Activated CD8-positive, alpha-beta memory T cell treated with anti-CD3 and anti-CD28 coated beads for 1 hour (primary cell): ENCODE measurements around the gene HEATR5A.
"Not testable (repeated sequence)": the region's sequence is repeated elsewhere in the genome, so short reads cannot be mapped to it uniquely, and the experiment has no call there.

Source experiments
- DNase-seq, 2 donors: peaks; one replicate each; pipeline ENCODE4 v3.0.0-alpha.2; 2020; ENCODE audit warnings: low read depth in 1 of 2; ENCODE audit errors: extremely low read depth in 1 of 2

HEATR5A gene

DNA sequence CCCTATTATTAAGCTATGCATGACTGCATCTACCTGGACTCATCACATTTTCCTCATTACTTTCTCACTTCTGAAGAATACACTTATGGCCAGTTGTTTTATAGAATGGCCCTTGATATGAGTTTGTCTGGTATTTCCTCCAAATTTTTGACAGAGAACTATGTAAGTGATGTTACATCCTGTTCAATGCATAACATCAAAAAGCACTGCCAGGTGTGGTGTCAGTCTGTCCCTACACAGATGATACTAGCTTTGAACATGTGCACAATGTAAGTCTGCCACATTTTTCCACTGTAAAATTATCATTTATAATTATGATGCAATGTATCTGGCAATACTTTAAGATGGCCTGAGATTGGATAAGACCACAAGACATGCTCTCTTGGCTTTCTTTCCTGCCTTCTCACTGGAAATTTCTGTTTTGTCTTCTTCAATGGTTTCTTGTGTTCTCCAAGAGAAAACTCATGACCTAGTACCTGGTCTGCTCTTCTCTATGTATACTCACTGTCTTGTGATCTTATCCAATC lies 28.3 kb downstream of the HEATR5A start:
- DNase-seq, result no peak

DNA sequence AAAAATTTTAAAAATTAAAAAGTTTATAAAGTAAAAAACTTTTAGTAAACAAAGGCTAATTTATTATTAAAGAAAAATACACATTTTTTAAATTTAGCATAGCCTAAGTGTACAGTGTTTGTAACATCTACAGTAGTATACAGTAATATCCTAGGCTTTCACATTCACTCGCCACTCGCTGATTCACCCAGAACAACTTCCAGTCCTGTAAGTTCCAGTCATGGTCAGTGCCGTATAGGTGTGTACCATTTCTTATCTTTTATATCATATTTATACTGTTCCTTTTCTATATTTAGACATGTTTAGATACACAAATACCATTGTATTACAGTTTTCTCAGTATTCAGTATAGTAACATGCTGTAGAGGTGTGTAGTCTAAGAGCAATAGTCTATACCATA lies 28.9 kb downstream of the HEATR5A start:
- no peak for DNase-seq

DNA sequence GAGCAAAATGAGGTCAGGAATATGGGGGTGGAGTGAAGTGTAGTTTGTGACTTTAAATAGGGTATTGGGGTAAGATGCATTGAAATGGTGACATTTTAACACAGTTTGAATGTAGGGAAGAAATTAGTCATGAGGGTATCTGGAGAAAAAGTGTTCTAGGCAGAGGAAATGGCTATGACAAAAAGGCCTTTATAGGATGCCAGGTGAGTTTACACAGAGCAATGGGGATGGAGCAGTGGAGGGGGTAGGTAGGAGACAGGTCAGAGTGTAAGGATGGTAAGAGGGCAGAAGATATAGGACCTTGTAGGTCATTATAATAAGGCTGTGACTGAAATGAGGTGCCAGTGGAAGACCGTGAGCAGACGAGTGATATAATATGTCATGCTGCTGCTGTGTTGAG lies 30.4 kb downstream of the HEATR5A start:
- DNase-seq, result no peak

DNA sequence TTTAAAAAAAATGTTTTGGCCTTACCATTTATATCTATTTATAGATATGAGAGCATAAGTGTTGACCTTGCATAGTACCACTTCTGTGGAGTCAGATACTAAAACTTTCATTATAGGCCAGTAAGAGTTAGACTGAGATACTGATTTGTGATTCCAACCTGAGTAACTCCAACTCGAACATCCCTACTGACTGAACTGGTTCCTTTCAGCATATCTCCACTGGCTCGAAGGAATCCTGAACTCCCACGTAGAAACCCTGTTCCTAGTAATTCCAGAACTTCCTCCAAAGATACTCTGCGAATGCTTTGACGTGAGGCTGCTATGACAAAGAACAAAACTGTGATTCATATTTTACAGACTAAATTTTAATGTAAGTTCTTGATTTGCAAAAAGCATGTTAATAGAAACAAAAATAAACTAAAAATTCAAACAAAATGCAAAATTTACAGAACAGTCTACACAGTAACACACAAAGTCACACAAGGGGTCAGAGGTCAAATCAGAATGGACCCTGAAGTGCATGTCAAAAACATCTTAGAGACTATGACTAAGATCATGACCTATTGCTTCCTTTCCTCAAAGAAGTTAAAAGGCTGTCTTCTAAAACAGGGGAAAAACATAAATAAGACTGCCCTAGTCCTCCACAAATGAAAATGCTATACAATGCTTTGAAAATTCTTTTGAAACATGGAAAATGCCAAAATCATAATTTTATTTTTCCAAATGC lies 31.5 kb downstream of the HEATR5A start:
- DNase-seq, result no peak

DNA sequence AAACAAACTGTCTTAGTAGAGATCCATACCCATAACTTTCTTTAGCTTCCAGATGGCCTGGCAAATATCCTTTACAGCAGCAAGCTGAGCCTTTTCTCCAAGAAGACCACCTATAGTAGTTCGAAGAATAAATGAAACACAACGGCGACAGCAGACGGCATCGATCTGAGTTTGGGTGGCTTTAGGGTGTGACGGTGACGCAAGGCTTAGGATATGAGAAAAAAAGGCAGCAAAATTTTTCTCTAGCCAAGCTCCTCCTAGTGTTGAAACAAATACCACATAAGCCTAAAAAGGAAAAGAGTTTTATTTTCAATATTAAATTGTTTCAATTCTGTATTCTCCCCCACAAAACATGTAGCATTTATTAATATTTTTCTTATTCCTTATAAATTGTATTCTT lies 33.3 kb downstream of the HEATR5A start:
- DNase-seq, result no peak

DNA sequence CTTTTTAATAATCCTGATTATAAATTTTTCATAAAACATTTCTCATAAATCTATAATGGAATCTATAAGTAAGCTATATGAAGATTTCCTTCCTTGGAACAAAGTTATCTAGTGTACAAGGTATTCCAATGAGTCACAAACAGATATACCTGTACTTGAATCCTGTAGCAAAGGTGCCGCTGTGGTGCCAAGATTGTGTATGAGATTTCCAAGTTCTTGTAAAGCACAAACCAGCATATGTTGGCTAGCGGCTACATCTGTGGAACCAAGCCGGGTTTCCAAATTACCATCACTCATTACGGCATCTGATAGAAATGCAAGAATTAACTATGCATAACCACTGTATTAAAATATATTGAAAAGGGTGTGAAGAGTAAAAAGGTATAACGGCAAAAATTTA lies 34.1 kb downstream of the HEATR5A start:
- no peak for DNase-seq

DNA sequence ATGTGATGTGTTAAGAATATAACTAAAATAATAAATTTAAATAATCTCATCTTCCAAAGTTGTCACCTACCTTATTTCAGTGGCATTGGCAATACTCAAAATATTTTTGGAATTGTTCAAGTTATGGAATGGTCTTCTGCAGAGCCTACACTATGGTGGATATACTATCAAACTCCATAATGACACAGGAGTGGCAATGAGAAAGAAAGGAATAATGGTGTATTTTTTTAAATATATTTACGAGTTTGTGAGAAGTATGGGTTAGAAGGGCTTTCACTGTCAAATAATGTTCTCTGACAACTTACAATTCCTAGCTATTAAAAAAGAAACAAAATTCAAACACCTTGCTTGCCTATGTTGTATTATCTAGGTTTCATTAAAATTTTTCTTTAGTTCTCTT lies 38.1 kb downstream of the HEATR5A start:
- no peak for DNase-seq

DNA sequence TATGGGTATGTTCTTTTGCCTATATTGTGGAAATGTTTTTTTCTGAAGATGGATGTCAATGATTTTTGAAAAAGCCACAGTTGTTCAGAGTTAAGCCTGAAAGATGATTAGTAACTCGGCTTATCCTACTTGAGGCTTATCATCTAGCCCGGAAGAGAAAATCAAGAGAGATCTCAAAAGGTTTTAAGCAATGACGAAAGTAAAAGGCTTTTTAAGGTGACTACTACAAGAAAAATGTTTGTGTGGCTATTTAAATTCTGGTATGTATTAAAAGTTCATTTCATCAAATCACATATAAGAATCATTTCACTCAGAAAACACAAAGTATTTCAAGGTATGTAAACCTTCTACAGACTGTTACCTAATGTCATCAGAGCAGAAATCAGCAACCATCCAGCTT lies 40.2 kb downstream of the HEATR5A start:
- no peak for DNase-seq

DNA sequence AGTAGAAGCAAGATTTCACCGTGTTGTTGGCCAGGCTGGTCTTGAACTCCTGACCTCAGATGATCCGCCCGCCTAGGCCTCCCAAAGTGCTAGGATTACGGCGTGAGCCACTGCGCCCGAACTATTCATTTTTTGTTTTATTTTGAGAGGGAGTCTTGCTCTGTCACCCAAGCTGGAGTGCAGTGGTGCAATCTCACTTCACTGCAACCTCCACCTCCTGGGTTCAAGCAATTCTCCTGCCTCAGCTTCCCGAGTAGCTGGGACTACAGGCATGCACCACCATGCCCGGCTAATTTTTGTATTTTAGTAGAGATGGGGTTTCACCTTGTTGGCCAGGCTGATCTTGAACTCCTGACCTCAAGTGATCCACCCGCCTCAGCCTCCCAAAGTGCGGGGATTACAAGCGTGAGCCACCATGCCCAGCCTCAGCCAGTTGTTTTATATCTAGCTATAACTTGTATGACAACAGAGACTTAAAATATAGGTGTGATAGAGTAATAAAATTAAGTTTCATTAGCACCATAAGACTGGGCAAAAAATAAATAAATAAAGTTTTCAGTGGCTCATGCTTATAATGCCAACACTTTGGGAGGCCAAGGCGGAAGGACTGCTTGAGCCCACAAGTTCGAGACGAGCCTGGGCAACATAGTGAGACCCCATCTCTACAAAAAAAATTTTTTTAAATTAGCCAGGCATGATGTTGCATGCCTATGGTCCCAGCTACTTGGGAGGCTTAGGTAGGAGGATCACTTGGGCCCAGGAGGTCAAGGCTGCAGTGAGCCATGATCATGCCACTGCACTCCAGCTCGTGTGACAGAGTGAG lies 41.0 kb downstream of the HEATR5A start:
- not testable (repeated sequence) for DNase-seq

DNA sequence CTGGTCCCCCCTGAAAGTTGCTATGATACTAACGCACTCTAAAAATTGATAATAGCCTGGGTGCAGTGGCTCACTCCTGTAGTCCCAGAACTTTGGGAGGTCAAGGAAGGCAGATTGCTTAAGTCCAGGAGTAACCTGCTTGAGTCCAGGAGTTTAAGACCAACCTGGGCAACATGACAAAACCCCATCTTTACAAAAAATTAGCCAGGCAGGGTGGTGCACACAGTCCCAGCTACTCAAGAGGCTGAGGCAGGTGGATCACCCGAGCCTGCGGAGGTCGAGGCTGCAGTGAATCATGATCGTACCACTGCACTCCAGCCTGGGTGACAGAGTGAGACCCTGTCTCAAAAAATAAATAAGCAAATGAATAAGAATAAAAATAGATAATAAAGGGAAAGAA lies 42.9 kb downstream of the HEATR5A start:
- no peak for DNase-seq

DNA sequence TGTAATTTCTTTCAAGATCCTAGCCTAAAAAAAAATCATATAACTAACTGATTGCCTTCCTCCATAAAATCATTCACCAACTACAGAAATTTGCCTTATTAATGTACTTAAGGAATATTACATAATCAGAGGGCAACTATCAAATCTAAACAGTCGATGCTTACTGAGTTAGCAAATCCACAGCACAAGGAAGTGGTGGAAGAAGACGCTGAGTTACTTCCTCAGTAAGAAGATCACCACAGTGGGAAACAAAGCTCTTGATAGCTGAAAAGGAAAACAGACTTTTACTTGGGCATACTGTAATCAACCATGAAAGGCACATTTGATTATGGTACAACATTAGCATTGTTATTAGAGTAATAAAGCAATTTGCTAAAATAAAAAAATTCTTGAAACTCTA lies 48.7 kb downstream of the HEATR5A start:
- DNase-seq, result no peak

DNA sequence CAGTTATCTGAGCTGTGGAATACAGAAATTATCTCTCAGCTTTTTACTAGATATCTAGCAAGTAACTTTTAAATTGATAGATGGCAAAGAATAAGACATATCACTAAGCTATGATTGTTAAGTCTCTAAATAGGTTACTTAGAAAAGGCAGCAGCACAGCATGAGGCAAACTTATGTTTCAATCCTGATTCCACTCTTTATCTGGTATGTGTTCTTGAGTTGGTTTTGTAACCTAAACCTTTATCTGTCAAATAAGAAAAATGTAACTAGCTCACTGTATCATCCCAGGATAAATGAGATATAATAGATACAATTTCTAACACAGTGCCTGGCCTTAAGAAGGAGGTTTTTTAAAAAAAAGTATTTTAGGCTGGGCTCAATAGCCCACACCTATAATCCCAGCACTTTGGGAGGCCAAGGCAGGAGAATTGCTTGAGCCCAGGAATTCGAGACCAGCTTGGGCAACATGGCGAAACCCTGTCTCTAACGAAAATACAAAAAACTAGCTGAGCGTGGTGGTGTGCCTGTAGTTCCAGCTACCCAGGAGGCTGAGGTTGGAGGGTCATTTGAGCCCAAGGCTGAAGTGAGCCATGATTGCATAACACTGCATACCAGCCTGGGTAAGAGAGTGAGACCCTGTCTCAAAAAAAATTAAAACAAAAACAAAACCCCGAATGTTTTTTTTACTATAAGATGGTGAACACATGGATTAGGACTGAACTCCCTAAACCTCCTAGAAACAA lies 56.8 kb downstream of the HEATR5A start:
- no peak for DNase-seq

DNA sequence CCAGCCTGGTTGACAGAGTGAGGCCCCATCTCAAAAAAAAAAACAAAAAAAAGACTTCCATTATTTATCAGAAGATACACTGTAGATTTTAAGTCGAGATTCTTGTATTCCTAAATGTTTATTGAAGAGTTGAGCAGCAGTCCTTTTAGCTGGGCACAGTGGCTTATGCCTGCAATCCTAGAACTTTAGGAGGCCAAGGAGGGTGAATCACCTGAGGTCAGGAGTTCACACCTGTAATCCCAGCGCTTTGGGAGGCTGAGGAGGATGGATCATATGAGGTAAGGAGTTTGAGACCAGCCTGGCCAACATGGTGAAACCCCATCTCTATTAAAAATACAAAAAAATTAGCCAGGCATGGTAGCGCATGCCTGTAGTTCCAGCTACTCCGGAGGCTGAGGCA lies 57.6 kb downstream of the HEATR5A start:
- DNase-seq, result no peak

DNA sequence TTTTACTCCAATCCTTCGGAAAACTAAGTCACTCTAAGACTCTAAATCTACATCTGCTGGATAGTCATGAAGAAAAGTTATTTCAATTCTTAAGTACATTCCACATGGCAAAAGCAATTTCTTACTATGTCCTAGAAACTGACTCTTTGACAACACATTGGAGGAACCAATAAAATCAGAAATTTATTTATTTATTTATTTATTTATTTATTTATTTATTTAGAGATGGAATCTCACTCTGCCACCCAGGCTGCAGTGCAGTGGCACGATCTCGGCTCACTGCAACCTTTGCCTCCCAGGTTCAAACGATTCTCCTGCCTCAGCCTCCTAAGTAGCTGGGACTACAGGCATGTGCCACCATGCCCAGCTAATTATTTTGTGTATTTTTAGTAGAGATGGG lies 58.6 kb downstream of the HEATR5A start:
- not testable (repeated sequence) for DNase-seq

DNA sequence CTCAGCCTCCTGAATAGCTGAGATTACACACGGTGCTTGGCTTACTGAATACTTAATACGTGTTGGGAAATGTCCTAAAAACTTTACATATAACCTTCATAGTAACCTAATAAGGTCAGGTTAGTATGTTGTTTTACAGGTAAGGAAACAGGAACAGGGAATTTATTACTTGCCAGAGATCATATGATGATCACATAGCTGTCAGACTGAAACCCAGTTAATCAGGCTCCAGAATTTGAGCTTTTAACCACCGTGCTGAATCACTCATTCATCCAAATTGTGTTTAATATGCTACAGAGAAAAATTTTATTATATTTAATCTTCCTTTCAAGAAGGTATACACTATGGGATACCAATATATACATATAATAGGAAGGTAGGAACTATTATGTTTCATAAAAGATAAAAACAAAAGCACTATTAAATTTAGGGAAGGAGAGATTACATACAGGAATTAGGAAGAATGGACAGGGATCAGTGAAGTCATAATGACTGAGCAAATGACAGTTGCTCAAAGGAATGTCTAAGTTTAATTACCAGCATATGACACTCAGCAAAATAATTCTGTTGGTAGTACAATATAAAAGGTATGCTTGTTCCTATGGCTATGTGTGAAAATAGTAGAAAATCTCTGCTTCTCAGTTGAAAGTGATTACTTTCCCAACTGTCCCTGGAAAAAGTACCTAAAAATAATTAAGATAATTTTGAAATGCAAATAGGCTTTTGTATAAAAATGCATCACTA lies 59.3 kb downstream of the HEATR5A start:
- no peak for DNase-seq

DNA sequence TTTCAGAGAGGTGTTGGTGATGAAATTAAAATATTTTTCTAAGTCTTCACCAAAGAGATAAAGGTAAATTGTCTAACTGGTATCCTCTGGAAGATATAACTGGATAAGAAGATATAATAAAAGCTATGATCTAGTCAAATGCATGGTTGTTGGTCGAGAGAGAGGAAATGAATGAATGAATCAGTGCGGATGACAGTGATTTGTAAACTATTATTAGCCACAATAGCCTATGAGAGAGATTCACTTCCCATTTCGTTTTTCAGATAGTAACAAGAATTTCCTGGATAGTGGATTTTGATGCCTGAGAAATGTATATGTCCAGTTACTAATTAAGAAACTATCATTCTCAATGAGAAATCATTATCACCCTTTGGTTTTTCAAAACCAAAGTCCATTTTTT lies 63.1 kb downstream of the HEATR5A start:
- no peak for DNase-seq

DNA sequence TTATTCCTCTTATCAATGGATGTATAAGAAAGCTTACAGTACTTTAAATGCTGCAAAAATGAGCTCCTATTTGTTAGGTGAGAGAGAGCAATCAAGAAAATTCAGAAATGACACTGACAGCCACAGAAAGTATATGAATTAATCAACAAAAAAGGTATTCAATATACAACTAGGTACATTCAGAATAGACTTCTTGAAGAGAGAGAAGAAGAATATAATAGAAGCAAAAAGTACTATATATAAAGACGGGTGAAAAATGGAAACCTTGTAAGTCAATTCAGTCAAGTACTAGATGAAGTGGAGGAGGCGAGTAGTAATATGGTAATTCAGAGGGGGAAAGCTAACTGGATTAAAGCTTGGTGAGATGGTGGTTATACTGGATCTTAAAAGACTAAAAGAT lies 74.3 kb downstream of the HEATR5A start:
- DNase-seq, result no peak

DNA sequence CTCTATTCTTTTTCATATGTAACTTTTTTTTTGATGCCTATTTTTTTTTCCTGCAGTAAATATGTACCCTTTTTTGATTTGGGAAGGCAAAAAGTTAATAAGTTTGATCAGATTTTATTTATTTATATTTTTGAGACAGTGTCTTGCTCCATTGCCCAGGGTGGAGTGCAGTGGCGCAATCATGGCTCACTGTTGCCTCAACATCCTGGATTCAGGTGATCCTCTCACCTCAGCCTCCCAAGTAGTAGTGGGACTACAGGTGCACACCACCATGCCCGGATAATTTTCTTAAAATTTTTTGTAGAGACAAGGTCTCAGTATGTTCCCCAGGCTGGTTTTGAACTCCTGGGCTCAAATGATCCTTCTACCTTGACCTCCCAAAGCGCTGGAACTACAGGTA lies 79.1 kb downstream of the HEATR5A start:
- DNase-seq, result no peak

DNA sequence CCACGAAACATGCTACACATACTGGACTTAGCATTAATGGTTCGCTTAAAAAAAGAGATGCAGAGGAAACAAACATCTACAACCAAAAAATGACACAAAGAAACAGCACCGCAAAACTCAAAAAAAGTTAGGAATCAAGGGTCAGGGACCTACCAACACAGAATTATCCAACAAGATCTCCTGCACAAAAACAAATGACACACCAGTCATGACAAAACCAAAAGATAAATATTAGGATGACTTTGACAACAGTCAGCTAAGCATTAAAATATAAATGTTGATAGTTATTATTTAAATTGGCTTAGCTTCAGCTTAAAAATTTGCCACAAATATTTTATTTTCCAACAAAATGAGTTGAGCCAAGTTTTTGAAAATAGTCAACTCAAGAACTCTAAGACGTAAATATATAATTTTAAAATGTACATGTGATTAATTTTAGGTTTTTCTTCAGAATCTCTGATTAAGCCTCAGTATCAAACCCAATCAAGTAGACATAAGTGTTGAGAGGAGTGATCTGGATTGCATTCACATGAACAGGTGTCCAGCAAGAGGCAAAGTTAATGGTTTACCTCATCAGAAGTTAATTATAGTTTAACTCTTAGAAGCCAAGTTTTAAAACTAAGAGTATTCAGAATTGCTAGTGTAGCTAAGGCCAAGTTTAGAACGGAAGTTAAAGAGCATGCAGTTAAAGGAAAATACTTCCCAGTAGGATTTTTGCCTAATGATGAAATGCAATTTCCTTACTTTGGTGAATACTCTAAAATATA lies 79.9 kb downstream of the HEATR5A start:
- no peak for DNase-seq

DNA sequence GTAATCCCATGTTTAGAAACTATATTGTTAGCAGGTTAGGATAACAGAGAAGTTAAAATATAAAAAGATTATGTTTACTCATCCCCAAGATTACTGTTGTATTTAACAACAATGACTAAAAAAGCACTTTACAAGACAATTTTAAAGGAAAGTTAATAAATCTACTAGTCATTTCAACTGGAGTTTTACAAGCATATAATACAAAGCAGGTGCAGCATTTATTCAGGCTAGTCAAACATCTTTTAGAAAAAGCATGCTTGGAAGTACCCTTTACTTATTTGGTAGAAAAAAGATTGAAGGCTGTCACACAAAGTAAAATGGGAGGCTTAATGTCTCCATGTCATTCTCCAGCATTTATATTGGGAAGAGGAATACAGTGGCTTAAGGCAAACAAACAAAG lies 80.6 kb downstream of the HEATR5A start:
- no peak for DNase-seq
